Measurements from ENCODE around the gene F2RL3.

F2RL3 gene

GRCh38 chr19:16896146-16897028 is 7.6 kb downstream of the F2RL3 start:
- no peaks in the 10 kb centered on the region for H3K27me3 Mint-ChIP-seq
- H3K4me1 Mint-ChIP-seq (ENCODE audit: low read depth), result peaks cover 39% of the 10 kb centered on the region
- no peak overlapping the region for H3K27ac Mint-ChIP-seq
- H3K4me3 Mint-ChIP-seq, result peak overlapping the region; percentile 60
- no peaks in the 10 kb centered on the region for H3K36me3 Mint-ChIP-seq
- H3K9me3 Mint-ChIP-seq (ENCODE audit: low read depth), result no peaks in the 10 kb centered on the region

- H3K27ac Mint-ChIP-seq, result no peak overlapping the region
- H3K4me1 Mint-ChIP-seq (ENCODE audit: low read depth), result peaks cover 39% of the 10 kb centered on the region
- peak overlapping the region; percentile 56 for H3K4me3 Mint-ChIP-seq
- H3K27me3 Mint-ChIP-seq, result no peaks in the 10 kb centered on the region
- H3K36me3 Mint-ChIP-seq, result no peaks in the 10 kb centered on the region
- H3K9me3 Mint-ChIP-seq (ENCODE audit: low read depth), result no peaks in the 10 kb centered on the region
These were observed 8.4 kb downstream of the F2RL3 start for GRCh38 chr19:16897029-16897855.

- Mint-ChIP-seq H3K4me3 (peak overlapping the region; percentile 76), H3K9me3 (ENCODE audit: low read depth) (no peaks in the 10 kb centered on the region), H3K4me1 (ENCODE audit: low read depth) (peaks cover 37% of the 10 kb centered on the region), H3K27ac (no peak overlapping the region), H3K36me3 (no peaks in the 10 kb centered on the region), H3K27me3 (no peaks in the 10 kb centered on the region)
These were observed 9.0 kb downstream of the F2RL3 start for GRCh38 chr19:16897856-16898161.

DNA sequence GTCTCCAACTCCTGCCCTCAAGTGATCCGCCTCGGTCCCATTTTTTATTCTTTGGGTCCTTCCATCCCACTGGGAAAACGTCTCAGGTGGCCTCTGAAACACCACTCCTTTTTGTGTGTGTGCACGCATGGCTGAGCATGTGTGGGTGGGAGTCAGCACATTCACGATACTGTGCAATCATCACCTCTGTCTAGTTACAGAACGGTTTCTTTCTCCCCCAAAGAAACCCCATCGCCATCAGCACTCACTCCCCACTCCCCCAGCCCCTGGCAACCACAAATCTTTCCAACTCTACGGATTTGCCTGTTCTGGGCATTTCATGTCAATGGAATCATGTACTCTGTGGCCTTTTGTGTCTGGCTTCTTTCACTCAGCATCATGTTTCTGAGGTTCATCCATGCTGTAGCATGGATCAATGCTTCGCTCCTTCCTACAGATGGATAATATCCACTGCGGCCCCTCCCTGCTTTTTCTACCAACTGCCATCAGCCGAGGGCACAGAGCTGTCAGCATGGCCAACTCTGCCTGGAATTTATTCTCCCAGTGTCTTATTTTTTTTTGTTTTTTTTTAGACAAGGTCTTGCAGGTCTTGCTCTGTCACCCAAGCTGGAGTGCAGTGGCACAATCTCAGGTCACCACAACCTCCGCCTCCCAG is 9.7 kb downstream of the F2RL3 start:
- Mint-ChIP-seq H3K4me3 (peak overlapping the region; percentile 76), H3K36me3 (no peaks in the 10 kb centered on the region), H3K27me3 (no peaks in the 10 kb centered on the region), H3K27ac (no peak overlapping the region), H3K9me3 (ENCODE audit: low read depth) (no peaks in the 10 kb centered on the region), H3K4me1 (ENCODE audit: low read depth) (peaks cover 31% of the 10 kb centered on the region)

GRCh38 chr19:16899566-16900075 is 10.8 kb downstream of the F2RL3 start:
- no peaks in the 10 kb centered on the region for H3K36me3 Mint-ChIP-seq
- no peak overlapping the region for H3K4me3 Mint-ChIP-seq
- no peak overlapping the region for H3K27ac Mint-ChIP-seq
- H3K9me3 Mint-ChIP-seq (ENCODE audit: low read depth), result no peaks in the 10 kb centered on the region
- no peaks in the 10 kb centered on the region for H3K27me3 Mint-ChIP-seq
- peaks cover 25% of the 10 kb centered on the region for H3K4me1 Mint-ChIP-seq (ENCODE audit: low read depth)

GRCh38 chr19:16901491-16902175 is 12.8 kb downstream of the F2RL3 start:
- H3K27ac Mint-ChIP-seq, result no peak overlapping the region
- H3K4me3 Mint-ChIP-seq, result no peak overlapping the region

GRCh38 chr19:16902545-16902944 is 13.7 kb downstream of the F2RL3 start:
- peaks cover 19% of the 10 kb centered on the region for H3K4me1 Mint-ChIP-seq (ENCODE audit: low read depth)
- no peak overlapping the region for H3K27ac Mint-ChIP-seq
- H3K9me3 Mint-ChIP-seq (ENCODE audit: low read depth), result no peaks in the 10 kb centered on the region
- no peaks in the 10 kb centered on the region for H3K27me3 Mint-ChIP-seq
- H3K36me3 Mint-ChIP-seq, result no peaks in the 10 kb centered on the region
- H3K4me3 Mint-ChIP-seq, result no peak overlapping the region

More at GRCh38 chr19:16901491-16902175, 12.8 kb downstream of the F2RL3 start:
- Mint-ChIP-seq H3K36me3 (no peaks in the 10 kb centered on the region), H3K27me3 (no peaks in the 10 kb centered on the region), H3K9me3 (ENCODE audit: low read depth) (no peaks in the 10 kb centered on the region), H3K4me1 (ENCODE audit: low read depth) (peaks cover 20% of the 10 kb centered on the region)

DNA sequence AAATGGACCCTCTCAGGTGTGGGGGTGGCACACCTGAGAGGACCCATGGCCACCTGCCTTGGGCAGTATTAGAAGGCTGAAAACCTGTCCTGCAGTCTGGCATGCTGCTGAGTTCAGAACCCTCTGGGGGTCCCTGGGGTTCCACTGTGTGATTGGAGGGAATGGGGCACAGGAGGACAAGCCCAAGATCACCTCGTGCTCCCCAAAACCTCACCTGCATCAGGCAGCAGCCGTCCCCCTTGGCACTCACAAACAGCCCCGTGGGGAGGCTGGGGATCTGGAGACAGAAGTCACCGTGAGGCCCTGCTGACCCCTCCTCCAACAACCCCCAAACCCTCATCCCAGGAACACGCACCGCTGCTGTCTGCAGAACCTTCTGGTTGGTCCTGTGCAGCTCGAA is 14.5 kb downstream of the F2RL3 start:
- peaks cover 15% of the 10 kb centered on the region for H3K4me1 Mint-ChIP-seq (ENCODE audit: low read depth)
- H3K9me3 Mint-ChIP-seq (ENCODE audit: low read depth), result no peaks in the 10 kb centered on the region
- no peaks in the 10 kb centered on the region for H3K36me3 Mint-ChIP-seq
- H3K27me3 Mint-ChIP-seq, result no peaks in the 10 kb centered on the region
- H3K4me3 Mint-ChIP-seq, result no peak overlapping the region
- H3K27ac Mint-ChIP-seq, result no peak overlapping the region

- no peak overlapping the region for H3K4me3 Mint-ChIP-seq
- H3K27ac Mint-ChIP-seq, result no peak overlapping the region
- no peaks in the 10 kb centered on the region for H3K36me3 Mint-ChIP-seq
- H3K9me3 Mint-ChIP-seq (ENCODE audit: low read depth), result no peaks in the 10 kb centered on the region
- peaks cover 5% of the 10 kb centered on the region for H3K4me1 Mint-ChIP-seq (ENCODE audit: low read depth)
- H3K27me3 Mint-ChIP-seq, result no peaks in the 10 kb centered on the region
These were observed 15.8 kb downstream of the F2RL3 start for GRCh38 chr19:16904599-16904998.

GRCh38 chr19:16908759-16909158 is 20.0 kb downstream of the F2RL3 start:
- H3K4me3 Mint-ChIP-seq, result no peak overlapping the region
- H3K36me3 Mint-ChIP-seq, result peaks cover 9% of the 10 kb centered on the region
- H3K9me3 Mint-ChIP-seq (ENCODE audit: low read depth), result peaks cover 10% of the 10 kb centered on the region
- H3K27me3 Mint-ChIP-seq, result no peaks in the 10 kb centered on the region
- H3K27ac Mint-ChIP-seq, result no peak overlapping the region
- no peaks in the 10 kb centered on the region for H3K4me1 Mint-ChIP-seq (ENCODE audit: low read depth)

DNA sequence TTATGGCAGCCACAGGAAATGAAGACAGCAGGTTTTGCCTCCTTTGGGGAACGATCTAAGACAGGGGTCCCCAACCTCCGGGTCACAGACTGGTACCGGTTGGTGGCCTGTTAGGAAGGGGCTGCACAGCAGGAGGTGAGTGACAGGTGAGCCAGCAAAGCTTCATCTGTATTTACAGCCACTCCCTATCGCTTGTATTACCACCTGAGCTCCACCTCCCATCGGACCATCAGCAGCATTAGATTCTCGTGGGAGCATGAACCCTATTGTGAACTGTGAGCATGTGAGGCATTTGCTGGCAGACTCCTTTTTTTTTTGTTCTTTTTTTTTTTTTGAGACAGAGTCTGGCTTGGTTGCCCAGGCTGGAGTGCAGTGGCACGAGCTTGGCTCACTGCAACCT is 22.2 kb downstream of the F2RL3 start:
- peaks cover 12% of the 10 kb centered on the region for H3K36me3 Mint-ChIP-seq
- no peak overlapping the region for H3K27ac Mint-ChIP-seq
- H3K27me3 Mint-ChIP-seq, result no peaks in the 10 kb centered on the region
- peaks cover 10% of the 10 kb centered on the region for H3K9me3 Mint-ChIP-seq (ENCODE audit: low read depth)
- H3K4me1 Mint-ChIP-seq (ENCODE audit: low read depth), result no peaks in the 10 kb centered on the region
- no peak overlapping the region for H3K4me3 Mint-ChIP-seq

DNA sequence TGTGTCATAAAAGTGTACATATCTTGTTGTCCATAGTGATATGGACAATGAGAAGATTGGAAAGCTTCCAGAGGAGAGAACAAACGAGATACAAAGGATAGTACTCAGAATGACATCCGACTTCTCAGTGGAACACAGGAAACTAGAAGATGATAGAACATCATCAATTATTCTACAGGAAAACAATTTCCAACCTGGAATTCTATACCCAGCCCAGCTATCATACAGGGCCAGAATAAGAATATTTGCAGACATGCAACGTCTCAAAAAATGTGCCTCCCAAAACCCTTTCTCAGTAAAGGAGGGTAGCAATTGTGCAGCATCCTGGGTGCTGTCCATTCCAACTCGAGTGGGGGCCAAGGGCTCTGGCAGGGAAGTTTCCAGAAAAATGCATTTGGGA is 24.0 kb downstream of the F2RL3 start:
- no peaks in the 10 kb centered on the region for H3K27me3 Mint-ChIP-seq
- no peak overlapping the region for H3K4me3 Mint-ChIP-seq
- no peaks in the 10 kb centered on the region for H3K4me1 Mint-ChIP-seq (ENCODE audit: low read depth)
- H3K9me3 Mint-ChIP-seq (ENCODE audit: low read depth), result peaks cover 10% of the 10 kb centered on the region
- H3K36me3 Mint-ChIP-seq, result peaks cover 12% of the 10 kb centered on the region
- no peak overlapping the region for H3K27ac Mint-ChIP-seq

DNA sequence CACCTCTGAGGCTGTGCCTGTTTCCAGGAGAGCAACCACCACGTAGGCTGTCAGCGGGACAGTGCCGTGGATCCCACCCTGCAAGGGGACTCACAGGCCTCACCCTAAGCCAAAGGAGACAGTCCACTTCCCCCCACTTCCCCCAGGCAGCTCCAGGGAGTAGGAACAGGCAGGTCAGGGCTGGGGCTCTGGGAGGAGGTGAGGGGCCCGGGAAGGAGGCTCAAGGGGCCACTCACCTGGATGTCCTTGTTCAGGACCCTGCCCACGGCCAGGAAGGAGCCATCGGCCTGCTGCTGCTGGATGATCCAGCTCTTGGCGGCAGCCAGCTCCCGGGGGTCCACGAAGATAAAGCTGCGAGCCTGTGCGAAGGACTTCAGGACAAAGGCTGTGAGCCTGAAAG is 25.6 kb downstream of the F2RL3 start:
- Mint-ChIP-seq H3K27ac (no peak overlapping the region), H3K36me3 (peaks cover 14% of the 10 kb centered on the region), H3K4me1 (ENCODE audit: low read depth) (no peaks in the 10 kb centered on the region), H3K4me3 (no peak overlapping the region), H3K9me3 (ENCODE audit: low read depth) (peaks cover 10% of the 10 kb centered on the region), H3K27me3 (no peaks in the 10 kb centered on the region)

- H3K27ac Mint-ChIP-seq, result no peak overlapping the region
- no peaks in the 10 kb centered on the region for H3K27me3 Mint-ChIP-seq
- no peak overlapping the region for H3K4me3 Mint-ChIP-seq
- peaks cover 10% of the 10 kb centered on the region for H3K9me3 Mint-ChIP-seq (ENCODE audit: low read depth)
- peaks cover 16% of the 10 kb centered on the region for H3K36me3 Mint-ChIP-seq
- H3K4me1 Mint-ChIP-seq (ENCODE audit: low read depth), result no peaks in the 10 kb centered on the region
These were observed 26.3 kb downstream of the F2RL3 start for GRCh38 chr19:16915135-16915534.
